GM18909 (cell line): ENCODE results near the gene PDE6H.

ENCODE experiments used
- ATAC-seq: cut with Tn5 transposase; IDR thresholded peaks from one replicate; pipeline ENCODE4 v1.9.1; 2021; ENCODE audit warnings: mild to moderate bottlenecking; ENCODE audit not compliant: unreplicated experiment, poor library complexity

PDE6H gene

GRCh38 chr12:14965221-14965620 lies 7.6 kb upstream of the PDE6H start:
- no peak for ATAC-seq

GRCh38 chr12:14968478-14968877 lies 4.4 kb upstream of the PDE6H start:
- ATAC-seq, result no peak

- no peak for ATAC-seq
These were observed 2.4 kb upstream of the PDE6H start for GRCh38 chr12:14970473-14970872.

GRCh38 chr12:14974633-14975032 lies 1.8 kb downstream of the PDE6H start:
- ATAC-seq, result no peak

GRCh38 chr12:14975457-14975856 lies 2.6 kb downstream of the PDE6H start:
- ATAC-seq, result no peak

- no peak for ATAC-seq
These were observed 3.8 kb downstream of the PDE6H start for GRCh38 chr12:14976658-14977057.

GRCh38 chr12:14979468-14979867 lies 6.6 kb downstream of the PDE6H start:
- ATAC-seq, result no peak

GRCh38 chr12:14981049-14981448 lies 8.2 kb downstream of the PDE6H start:
- no peak for ATAC-seq

GRCh38 chr12:14982562-14982961 lies 9.7 kb downstream of the PDE6H start:
- no peak for ATAC-seq

GRCh38 chr12:14982991-14983390 lies 10.1 kb downstream of the PDE6H start:
- ATAC-seq, result no peak

GRCh38 chr12:14984036-14984435 lies 11.2 kb downstream of the PDE6H start:
- ATAC-seq, result no peak

GRCh38 chr12:14984766-14985285 lies 12.0 kb downstream of the PDE6H start:
- no peak for ATAC-seq

GRCh38 chr12:14986449-14986848 lies 13.6 kb downstream of the PDE6H start:
- no peak for ATAC-seq

- no peak for ATAC-seq
These were observed 15.2 kb downstream of the PDE6H start for GRCh38 chr12:14988035-14988434.

- ATAC-seq, result peak; percentile 40
These were observed 16.9 kb downstream of the PDE6H start for GRCh38 chr12:14989790-14990189.

- peak; percentile 33 for ATAC-seq
These were observed 18.2 kb downstream of the PDE6H start for GRCh38 chr12:14991069-14991468.

GRCh38 chr12:14992673-14993072 lies 19.8 kb downstream of the PDE6H start:
- no peak for ATAC-seq

GRCh38 chr12:14993117-14993516 lies 20.3 kb downstream of the PDE6H start:
- ATAC-seq, result no peak

GRCh38 chr12:14993537-14994266 lies 20.9 kb downstream of the PDE6H start:
- ATAC-seq, result no peak

- ATAC-seq, result no peak
These were observed 21.8 kb downstream of the PDE6H start for GRCh38 chr12:14994610-14995009.

GRCh38 chr12:14995583-14996425 lies 23.0 kb downstream of the PDE6H start:
- ATAC-seq, result no peak
